Subcutaneous adipose tissue (tissue), 4 donors: ENCODE data around the gene TBX2. TPM values are rescaled to one million over a fixed set of nuclear protein-coding genes. Genes with fewer than 3 reads are reported as not detected.

Source experiments
- CTCF ChIP-seq: fragments of 450-650 bp; IDR thresholded peaks from one replicate; pipeline ENCODE4 v1.5.1; 2016; ENCODE audit warnings: low read depth, mild to moderate bottlenecking, control low read depth, antibody characterized with exemption, moderate library complexity
- total RNA-seq, 4 donors: library from RNA; depleted of rRNA; stranded (reverse); fragments of >200 nt; gene quantifications; one replicate each; pipeline ENCODE4 v1.1.0, GENCODE V29; 2016

TBX2 gene
- total RNA-seq, 4 donors from 2014 or later, result 2.5 to 16.2 (median 4.1) TPM

GRCh38 chr17:61392679-61393078 lies 7.0 kb upstream of the TBX2 start:
- TF ChIP-seq CTCF, result no peak

- no peak for TF ChIP-seq CTCF
Measured at GRCh38 chr17:61393550-61393903, 6.1 kb upstream of the TBX2 start.

- TF ChIP-seq CTCF, result peak; percentile 59
Measured at GRCh38 chr17:61393904-61394629, 5.6 kb upstream of the TBX2 start.

GRCh38 chr17:61394630-61395408 lies 4.8 kb upstream of the TBX2 start:
- no peak for TF ChIP-seq CTCF

GRCh38 chr17:61395409-61395982 lies 4.1 kb upstream of the TBX2 start:
- no peak for TF ChIP-seq CTCF

- no peak for TF ChIP-seq CTCF
Measured at GRCh38 chr17:61395983-61396585, 3.6 kb upstream of the TBX2 start.

DNA sequence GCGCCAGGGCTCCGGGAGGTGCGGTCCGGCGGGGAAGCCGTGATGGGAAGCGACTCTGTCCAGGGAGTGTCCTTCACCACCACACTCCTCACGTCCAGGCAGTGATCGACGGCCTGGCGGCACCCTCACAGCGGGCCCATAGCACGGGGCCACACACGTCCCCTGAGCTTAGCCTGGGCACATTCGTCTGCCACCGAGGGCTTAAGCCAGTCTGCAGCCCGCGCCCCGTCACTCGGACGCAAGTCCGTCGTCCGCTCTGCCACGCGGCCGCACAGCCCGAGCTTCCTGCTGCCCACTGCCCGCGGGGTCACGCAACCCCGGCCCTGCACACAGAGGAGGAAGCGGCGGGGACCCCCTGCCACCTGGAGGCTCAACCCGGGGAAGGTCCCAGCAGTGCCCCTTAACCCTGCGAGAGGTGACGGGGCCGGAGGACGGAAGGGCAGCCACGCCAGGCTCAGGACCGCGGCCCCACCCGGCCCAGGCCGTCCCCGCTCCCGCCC lies 3.0 kb upstream of the TBX2 start:
- no peak for TF ChIP-seq CTCF
